NB4 (cell line): ENCODE results near the gene ZNFX1.
A peak's percentile ranks its signal among the peaks of the same experiment; 100 is the strongest.

Source experiments
- POLR2A ChIP-seq: IDR thresholded peaks from 2 replicates; pipeline ENCODE4 v1.6.1; 2011; ENCODE audit warnings: mild to moderate bottlenecking; ENCODE audit not compliant: insufficient read length; ENCODE audit errors: extremely low read depth
- TF ChIP-seq, protein P1 (sequence below): IDR thresholded peaks from one replicate; pipeline ENCODE4 v1.5.1; 2012; ENCODE audit warnings: low read depth, low read length

GRCh38 chr20:49286689-49287551 lies 9.1 kb upstream of the ZNFX1 start:
- TF ChIP-seq POLR2A, result peak; percentile 8
- TF ChIP-seq, protein P1, sequence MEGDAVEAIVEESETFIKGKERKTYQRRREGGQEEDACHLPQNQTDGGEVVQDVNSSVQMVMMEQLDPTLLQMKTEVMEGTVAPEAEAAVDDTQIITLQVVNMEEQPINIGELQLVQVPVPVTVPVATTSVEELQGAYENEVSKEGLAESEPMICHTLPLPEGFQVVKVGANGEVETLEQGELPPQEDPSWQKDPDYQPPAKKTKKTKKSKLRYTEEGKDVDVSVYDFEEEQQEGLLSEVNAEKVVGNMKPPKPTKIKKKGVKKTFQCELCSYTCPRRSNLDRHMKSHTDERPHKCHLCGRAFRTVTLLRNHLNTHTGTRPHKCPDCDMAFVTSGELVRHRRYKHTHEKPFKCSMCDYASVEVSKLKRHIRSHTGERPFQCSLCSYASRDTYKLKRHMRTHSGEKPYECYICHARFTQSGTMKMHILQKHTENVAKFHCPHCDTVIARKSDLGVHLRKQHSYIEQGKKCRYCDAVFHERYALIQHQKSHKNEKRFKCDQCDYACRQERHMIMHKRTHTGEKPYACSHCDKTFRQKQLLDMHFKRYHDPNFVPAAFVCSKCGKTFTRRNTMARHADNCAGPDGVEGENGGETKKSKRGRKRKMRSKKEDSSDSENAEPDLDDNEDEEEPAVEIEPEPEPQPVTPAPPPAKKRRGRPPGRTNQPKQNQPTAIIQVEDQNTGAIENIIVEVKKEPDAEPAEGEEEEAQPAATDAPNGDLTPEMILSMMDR, result no peak
